Measurements from ENCODE around the gene DAZAP1. TPM values are rescaled to one million over a fixed set of nuclear protein-coding genes. Genes with fewer than 3 reads are reported as not detected.
A peak's percentile ranks its signal among the peaks of the same experiment; 100 is the strongest.
"Not testable (repeated sequence)": the region's sequence is repeated elsewhere in the genome, so short reads cannot be mapped to it uniquely, and the experiment has no call there.

Gene DAZAP1
- total RNA-seq, 2 donors from 2014 or later = 148 to 163 TPM

GRCh38 chr19:1417145-1417544 lies 9.8 kb downstream of the DAZAP1 start:
- Mint-ChIP-seq H3K27ac (peak overlapping the region; percentile 8), H3K27me3 (no peaks in the 10 kb centered on the region), H3K4me3 (peak overlapping the region; percentile 66), H3K36me3 (ENCODE audit: low read depth) (no peaks in the 10 kb centered on the region), H3K4me1 (peaks cover 37% of the 10 kb centered on the region)
- no peak for ATAC-seq
- no peak for DNase-seq
- H3K9me3 ChIP-seq (ENCODE audit: control insufficient read depth, low read length, poor library complexity, severe bottlenecking) = no peaks in the 10 kb centered on the region

GRCh38 chr19:1417681-1418495 lies 10.5 kb downstream of the DAZAP1 start:
- Mint-ChIP-seq H3K27ac (no peak overlapping the region), H3K27me3 (no peaks in the 10 kb centered on the region), H3K4me3 (peak overlapping the region; percentile 66), H3K36me3 (ENCODE audit: low read depth) (peaks cover 3% of the 10 kb centered on the region), H3K4me1 (peaks cover 30% of the 10 kb centered on the region)
- DNase-seq (no peak), ATAC-seq (no peak)
- no peaks in the 10 kb centered on the region for H3K9me3 ChIP-seq (ENCODE audit: control insufficient read depth, low read length, poor library complexity, severe bottlenecking)

- no peaks in the 10 kb centered on the region for H3K9me3 ChIP-seq (ENCODE audit: control insufficient read depth, low read length, poor library complexity, severe bottlenecking)
- H3K4me1 Mint-ChIP-seq = peaks cover 27% of the 10 kb centered on the region
- peak overlapping the region; percentile 31 for H3K4me3 Mint-ChIP-seq
- no peak for ATAC-seq
- H3K27me3 Mint-ChIP-seq = no peaks in the 10 kb centered on the region
- DNase-seq = no peak
- H3K27ac Mint-ChIP-seq = no peak overlapping the region
- H3K36me3 Mint-ChIP-seq (ENCODE audit: low read depth) = peaks cover 7% of the 10 kb centered on the region
These were observed 11.1 kb downstream of the DAZAP1 start for GRCh38 chr19:1418496-1418775.

- Mint-ChIP-seq H3K36me3 (ENCODE audit: low read depth) (peaks cover 9% of the 10 kb centered on the region), H3K27ac (no peak overlapping the region), H3K27me3 (no peaks in the 10 kb centered on the region), H3K4me3 (no peak overlapping the region), H3K4me1 (peaks cover 26% of the 10 kb centered on the region)
- ATAC-seq = no peak
- DNase-seq = no peak
- no peaks in the 10 kb centered on the region for H3K9me3 ChIP-seq (ENCODE audit: control insufficient read depth, low read length, poor library complexity, severe bottlenecking)
These were observed 11.8 kb downstream of the DAZAP1 start for GRCh38 chr19:1418951-1419738.

GRCh38 chr19:1420085-1420484 lies 12.7 kb downstream of the DAZAP1 start:
- not testable (repeated sequence) for H3K9me3 ChIP-seq (ENCODE audit: control insufficient read depth, low read length, poor library complexity, severe bottlenecking); H3K36me3 Mint-ChIP-seq (ENCODE audit: low read depth); DNase-seq; H3K27ac Mint-ChIP-seq; H3K27me3 Mint-ChIP-seq; ATAC-seq; H3K4me3 Mint-ChIP-seq
- H3K4me1 Mint-ChIP-seq = peaks cover 25% of the 10 kb centered on the region

- ATAC-seq (no peak), DNase-seq (no peak)
- no peak overlapping the region for H3K27ac Mint-ChIP-seq
- peaks cover 20% of the 10 kb centered on the region for H3K4me1 Mint-ChIP-seq
- no peaks in the 10 kb centered on the region for H3K9me3 ChIP-seq (ENCODE audit: control insufficient read depth, low read length, poor library complexity, severe bottlenecking)
- H3K27me3 Mint-ChIP-seq = no peaks in the 10 kb centered on the region
- peak overlapping the region; percentile 28 for H3K4me3 Mint-ChIP-seq
- H3K36me3 Mint-ChIP-seq (ENCODE audit: low read depth) = peaks cover 9% of the 10 kb centered on the region
These were observed 13.2 kb downstream of the DAZAP1 start for GRCh38 chr19:1420590-1420989.

- ATAC-seq (no peak), DNase-seq (no peak)
- Mint-ChIP-seq H3K4me3 (no peak overlapping the region), H3K27ac (no peak overlapping the region), H3K4me1 (peaks cover 13% of the 10 kb centered on the region), H3K27me3 (no peaks in the 10 kb centered on the region), H3K36me3 (ENCODE audit: low read depth) (peaks cover 9% of the 10 kb centered on the region)
- H3K9me3 ChIP-seq (ENCODE audit: control insufficient read depth, low read length, poor library complexity, severe bottlenecking) = no peaks in the 10 kb centered on the region
These were observed 14.0 kb downstream of the DAZAP1 start for GRCh38 chr19:1421218-1421957.

GRCh38 chr19:1421958-1422305 lies 14.5 kb downstream of the DAZAP1 start:
- Mint-ChIP-seq H3K4me3 (no peak overlapping the region), H3K4me1 (peaks cover 10% of the 10 kb centered on the region), H3K27me3 (no peaks in the 10 kb centered on the region), H3K36me3 (ENCODE audit: low read depth) (peaks cover 9% of the 10 kb centered on the region), H3K27ac (no peak overlapping the region)
- H3K9me3 ChIP-seq (ENCODE audit: control insufficient read depth, low read length, poor library complexity, severe bottlenecking) = no peaks in the 10 kb centered on the region
- no peak for ATAC-seq
- DNase-seq = no peak

GRCh38 chr19:1422360-1422759 lies 15.0 kb downstream of the DAZAP1 start:
- Mint-ChIP-seq H3K27ac (peak overlapping the region; percentile 70), H3K4me3 (no peak overlapping the region), H3K27me3 (no peaks in the 10 kb centered on the region), H3K4me1 (peaks cover 6% of the 10 kb centered on the region), H3K36me3 (ENCODE audit: low read depth) (peaks cover 9% of the 10 kb centered on the region)
- ATAC-seq (no peak), DNase-seq (no peak)
- no peaks in the 10 kb centered on the region for H3K9me3 ChIP-seq (ENCODE audit: control insufficient read depth, low read length, poor library complexity, severe bottlenecking)

- H3K4me1 Mint-ChIP-seq = peaks cover 3% of the 10 kb centered on the region
- peaks cover 9% of the 10 kb centered on the region for H3K36me3 Mint-ChIP-seq (ENCODE audit: low read depth)
- DNase-seq = no peak
- H3K4me3 Mint-ChIP-seq = no peak overlapping the region
- H3K27ac Mint-ChIP-seq = peak overlapping the region; percentile 70
- H3K9me3 ChIP-seq (ENCODE audit: control insufficient read depth, low read length, poor library complexity, severe bottlenecking) = no peaks in the 10 kb centered on the region
- no peak for ATAC-seq
- no peaks in the 10 kb centered on the region for H3K27me3 Mint-ChIP-seq
These were observed 15.6 kb downstream of the DAZAP1 start for GRCh38 chr19:1422943-1423342.

- ATAC-seq (no peak), DNase-seq (no peak)
- H3K27me3 Mint-ChIP-seq = no peaks in the 10 kb centered on the region
- H3K36me3 Mint-ChIP-seq (ENCODE audit: low read depth) = peaks cover 9% of the 10 kb centered on the region
- no peak overlapping the region for H3K4me3 Mint-ChIP-seq
- peaks cover 3% of the 10 kb centered on the region for H3K4me1 Mint-ChIP-seq
- peak overlapping the region; percentile 70 for H3K27ac Mint-ChIP-seq
- H3K9me3 ChIP-seq (ENCODE audit: control insufficient read depth, low read length, poor library complexity, severe bottlenecking) = no peaks in the 10 kb centered on the region
These were observed 16.2 kb downstream of the DAZAP1 start for GRCh38 chr19:1423436-1424191.

GRCh38 chr19:1424192-1424955 lies 17.0 kb downstream of the DAZAP1 start:
- H3K27ac Mint-ChIP-seq = no peak overlapping the region
- H3K4me3 Mint-ChIP-seq = no peak overlapping the region
- ATAC-seq (no peak), DNase-seq (no peak)
- H3K36me3 Mint-ChIP-seq (ENCODE audit: low read depth) = peaks cover 9% of the 10 kb centered on the region
- H3K4me1 Mint-ChIP-seq = peaks cover 3% of the 10 kb centered on the region
- no peaks in the 10 kb centered on the region for H3K9me3 ChIP-seq (ENCODE audit: control insufficient read depth, low read length, poor library complexity, severe bottlenecking)
- no peaks in the 10 kb centered on the region for H3K27me3 Mint-ChIP-seq
